ENCODE results near the gene PRKCH.

GRCh38 chr14:61346221-61346620, 24.8 kb downstream of the PRKCH start:
- TF ChIP-seq POLR2A (IDR thresholded peaks at IDR 0.05; ENCODE audit: low read depth, low read length): no peak
- TF ChIP-seq CTCF (IDR thresholded peaks at IDR 0.05; ENCODE audit: extremely low read depth in 1 of 2, insufficient read depth in 1 of 2, low read depth in 1 of 2, low read length in 2 of 2): no peak
- TF ChIP-seq POLR2AphosphoS5 (IDR thresholded peaks at IDR 0.05; ENCODE audit: insufficient read depth, low read depth, low read length): no peak
- no peak for TF ChIP-seq GATA2 (IDR thresholded peaks at IDR 0.05; ENCODE audit: insufficient read depth, insufficient read length, low read depth, low read length)
- TF ChIP-seq EZH2 (IDR thresholded peaks at IDR 0.05; ENCODE audit: borderline replicate concordance, low read depth, low read length, severe bottlenecking): no peak
- no peak for TF ChIP-seq MYC (IDR thresholded peaks at IDR 0.05; ENCODE audit: low read depth, low read length)
- TF ChIP-seq MAX (IDR thresholded peaks at IDR 0.05; ENCODE audit: insufficient read depth, insufficient read length): no peak
- no peak for TF ChIP-seq JUN (IDR thresholded peaks at IDR 0.05; ENCODE audit: borderline replicate concordance, insufficient read depth, insufficient read length, low read depth)
- TF ChIP-seq FOS (IDR thresholded peaks at IDR 0.05; ENCODE audit: borderline replicate concordance, insufficient read depth, low read length): no peak
